Measurements from ENCODE around the gene EFNA4.

Gene EFNA4

DNA sequence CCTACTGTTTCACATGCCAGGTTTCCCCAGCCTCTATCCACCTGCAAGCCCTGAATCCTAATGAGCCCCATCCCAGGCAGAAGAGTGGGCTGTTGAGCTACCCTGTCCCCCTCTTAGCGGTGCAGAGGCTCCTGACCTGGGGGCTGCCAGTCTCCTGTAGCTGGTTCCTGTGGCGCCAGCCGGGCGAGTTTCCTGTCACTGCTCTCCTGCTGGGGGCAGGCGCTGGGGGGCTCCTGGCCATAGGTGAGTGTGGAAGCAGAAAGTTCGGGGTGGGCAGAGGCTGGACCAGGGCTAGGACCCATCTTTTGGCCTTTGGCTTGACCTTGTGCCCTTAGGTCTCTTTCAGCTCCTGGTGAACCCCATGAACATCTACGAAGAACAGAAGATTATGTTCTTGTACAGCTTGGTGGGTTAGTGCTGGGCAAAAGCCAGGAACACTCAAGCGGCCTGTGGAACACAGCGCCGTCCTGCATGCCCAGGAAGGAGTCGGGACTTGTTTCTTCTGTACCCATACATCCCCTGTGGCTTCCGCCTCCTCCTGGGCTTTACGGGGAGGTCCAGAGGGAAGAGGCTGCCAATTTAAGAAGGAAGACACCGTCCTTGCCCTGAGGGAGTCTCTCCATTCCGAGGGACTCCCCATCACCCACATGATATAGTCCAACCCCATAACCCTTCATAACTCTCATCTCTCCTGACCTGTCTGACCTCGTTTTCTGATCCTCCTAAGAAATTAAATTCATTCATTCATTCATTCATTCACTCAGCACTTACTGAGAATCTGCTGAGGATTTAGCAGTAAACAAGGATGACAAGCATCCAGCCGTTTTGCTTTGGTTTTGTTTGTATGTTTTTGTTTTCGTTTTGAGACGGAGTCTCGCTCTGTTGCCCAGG lies 29.0 kb upstream of the EFNA4 start:
- DNase-seq: no peak

DNA sequence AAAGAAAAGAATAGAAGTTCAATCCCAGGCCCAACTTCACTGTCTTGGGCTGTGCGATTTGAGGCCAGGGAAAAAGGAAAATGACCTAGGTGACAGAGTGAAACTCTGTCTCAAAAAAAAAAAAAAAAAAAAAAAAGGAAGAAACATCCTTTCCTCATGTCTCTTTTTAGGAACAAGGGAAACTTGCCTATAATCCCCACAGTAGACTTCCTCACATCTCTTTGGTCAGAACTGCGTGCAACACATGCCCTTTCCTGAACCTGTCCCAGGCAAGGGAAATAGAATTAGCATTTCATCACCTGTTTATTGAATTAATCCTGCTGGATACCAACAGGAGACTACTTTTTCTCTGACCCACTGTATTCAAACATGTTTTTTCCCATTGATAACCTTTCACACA lies 27.6 kb upstream of the EFNA4 start:
- no peak for DNase-seq

DNA sequence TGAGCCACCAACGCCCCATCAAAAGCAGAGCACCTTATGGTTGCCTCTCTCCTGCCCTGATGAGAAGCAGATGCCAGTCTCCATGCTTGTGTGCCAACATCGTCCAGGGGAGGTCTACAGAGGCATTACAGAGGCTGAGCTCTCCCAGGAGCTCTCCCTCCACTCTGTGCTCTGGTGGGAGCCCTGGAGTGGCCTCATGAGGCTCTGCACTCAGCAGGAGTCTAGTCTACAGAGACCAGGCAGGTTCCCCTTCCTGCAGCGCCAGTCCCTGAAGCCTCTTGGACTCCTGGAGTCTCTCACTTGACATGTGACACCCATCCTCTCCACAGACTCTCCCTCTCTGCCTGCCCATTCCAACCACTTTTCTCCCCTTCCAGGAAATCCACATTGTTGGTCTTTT lies 26.5 kb upstream of the EFNA4 start:
- DNase-seq: no peak

DNA sequence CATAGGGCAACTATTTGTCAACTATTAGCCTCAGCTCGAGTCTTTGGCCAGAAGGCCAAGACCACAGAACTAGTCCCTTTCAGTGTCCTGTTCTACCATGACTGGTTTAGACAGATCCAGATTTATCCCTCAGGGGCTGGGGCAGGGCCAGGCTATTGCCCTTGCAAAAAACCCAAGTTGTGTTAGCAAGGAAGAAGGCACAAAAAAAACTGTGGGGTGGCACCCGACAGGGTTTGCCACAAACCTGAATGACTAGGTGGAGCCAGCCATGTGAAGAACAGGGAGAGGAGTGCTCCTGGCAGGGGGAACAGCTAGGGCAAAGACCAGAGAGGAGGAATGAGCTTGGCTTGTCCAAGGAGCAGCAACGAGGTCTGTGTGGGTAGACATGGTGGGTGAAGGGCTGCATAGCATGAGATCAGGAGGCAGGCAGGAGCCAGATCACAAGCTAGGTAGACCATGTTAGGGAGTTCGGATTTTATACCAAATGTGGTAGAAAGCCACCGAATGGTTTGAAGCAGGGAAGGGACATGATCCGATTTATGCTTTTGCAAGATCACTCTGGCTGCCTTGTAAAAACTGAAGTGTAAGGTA lies 25.6 kb upstream of the EFNA4 start:
- no peak for DNase-seq

DNA sequence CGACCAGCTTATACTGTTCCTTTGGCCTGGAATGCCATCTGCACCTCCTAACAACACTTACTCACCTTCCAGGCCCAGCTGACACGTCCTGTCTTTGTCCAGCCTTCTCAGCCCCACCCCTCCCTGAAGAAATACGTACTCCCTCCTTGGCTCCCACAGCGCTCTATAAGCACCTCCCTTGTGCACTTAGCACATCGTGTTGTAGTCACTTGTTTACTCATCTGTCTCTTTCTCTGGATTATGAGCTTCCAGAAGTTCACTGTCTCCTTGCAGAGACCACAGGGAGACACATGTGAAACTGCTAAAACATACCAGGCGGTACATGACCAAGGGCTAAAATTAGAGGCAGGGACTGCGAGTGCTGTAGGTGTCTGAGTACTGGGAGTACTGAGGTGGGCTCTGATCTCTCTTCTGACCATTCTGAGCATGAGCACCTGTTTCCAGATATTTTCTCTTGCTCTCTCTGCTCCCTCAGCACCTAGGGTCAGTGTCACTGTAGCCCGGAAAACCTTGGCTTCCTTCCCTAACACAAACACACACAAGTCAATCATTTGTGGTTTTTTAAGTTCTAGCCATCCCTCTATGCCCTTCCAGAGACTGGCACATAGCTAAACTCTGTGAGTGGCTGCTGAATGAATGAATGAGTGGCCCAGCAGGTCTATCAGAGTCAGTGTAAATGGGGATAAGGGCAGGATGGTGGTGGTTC lies 24.8 kb upstream of the EFNA4 start:
- DNase-seq: no peak

DNA sequence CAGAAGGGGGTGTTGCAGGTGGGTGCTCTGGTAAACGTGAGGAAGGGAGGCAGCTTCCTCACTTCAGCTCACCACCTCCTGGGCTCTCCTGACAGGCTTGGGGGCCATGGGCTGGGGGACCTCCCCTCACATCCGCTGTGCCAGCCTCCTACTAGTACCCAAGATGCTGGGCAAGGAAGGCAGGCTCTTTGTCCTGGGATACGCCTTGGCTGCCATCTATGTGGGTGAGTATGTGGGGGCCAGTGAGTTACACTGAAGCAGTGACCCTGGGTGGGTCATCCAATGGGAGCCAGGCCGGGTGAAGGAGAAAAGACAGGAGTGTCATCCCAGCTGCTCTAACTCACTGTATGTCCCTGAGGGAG lies 24.3 kb upstream of the EFNA4 start:
- DNase-seq: no peak

DNA sequence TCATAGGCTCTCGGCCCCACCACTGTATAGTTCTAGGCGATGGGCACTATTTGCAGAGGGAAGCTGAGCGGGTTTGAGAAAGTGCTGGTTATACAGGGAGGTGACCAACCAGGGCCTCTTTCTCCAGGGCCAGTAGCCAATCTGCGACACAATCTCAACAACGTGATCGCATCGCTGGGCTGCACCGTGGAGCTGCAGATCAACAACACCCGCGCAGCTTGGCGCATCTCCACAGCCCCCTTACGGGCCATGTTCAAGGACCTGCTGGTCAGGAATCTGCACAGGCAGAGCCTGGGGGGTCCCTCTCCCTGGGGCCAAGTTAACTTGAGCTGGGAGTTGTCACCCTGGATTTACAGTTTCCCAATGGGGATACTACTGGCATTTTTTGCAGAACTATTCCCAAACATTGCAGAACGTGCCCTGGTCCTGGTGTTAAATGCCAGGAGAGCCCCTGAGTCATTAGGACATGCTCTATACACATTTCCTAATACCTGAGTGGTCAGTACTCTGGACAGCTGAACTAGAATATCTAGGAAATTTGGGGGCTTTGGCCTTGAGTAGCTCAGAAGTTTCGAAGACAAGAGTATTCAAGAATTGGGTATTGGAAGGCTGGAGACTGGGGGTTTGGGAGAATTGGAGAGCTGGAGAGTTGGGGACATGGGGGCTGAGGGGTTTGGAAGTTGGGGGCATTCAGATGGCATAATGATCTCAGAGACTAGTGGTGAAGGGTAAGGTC lies 23.0 kb upstream of the EFNA4 start:
- no peak for DNase-seq

DNA sequence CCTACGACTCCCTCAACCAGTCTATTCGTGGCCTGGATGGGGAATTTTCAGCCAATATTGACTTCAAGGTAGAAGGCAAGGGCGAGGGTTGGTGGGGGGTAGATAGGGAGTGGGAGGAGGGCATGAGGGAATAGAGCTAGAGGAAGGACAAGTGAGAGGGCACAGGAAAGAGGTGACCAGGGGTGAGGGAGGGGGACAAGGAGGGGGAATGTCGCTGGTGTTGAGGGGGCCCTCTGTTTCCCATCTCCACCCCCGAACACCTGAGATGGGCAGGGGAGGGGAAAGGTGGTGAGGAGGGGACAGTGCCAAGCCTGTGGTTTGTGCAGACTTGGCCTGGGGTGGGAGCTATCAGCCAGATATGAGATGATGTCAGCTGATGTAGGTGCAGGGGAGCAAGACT lies 20.8 kb upstream of the EFNA4 start:
- no peak for DNase-seq

DNA sequence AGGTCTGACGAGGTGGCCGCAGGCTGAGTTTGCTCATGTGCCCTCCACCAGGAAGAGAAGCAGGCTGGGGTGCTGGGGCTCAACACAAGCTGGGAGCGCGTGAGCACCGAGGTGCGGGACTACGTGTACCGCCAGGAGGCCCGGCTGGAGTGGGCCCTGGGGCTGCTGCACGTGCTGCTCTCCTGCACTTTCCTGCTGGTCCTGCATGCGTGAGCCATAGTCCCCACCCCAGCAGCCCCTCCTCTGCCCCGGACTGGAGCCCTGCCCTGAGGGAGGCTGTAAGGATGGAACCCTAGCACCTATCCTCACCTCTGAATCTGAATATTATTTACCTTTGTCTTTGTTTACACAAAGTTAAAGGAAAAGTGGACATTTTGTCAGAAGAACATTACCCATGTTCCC lies 20.2 kb upstream of the EFNA4 start:
- no peak for DNase-seq

DNA sequence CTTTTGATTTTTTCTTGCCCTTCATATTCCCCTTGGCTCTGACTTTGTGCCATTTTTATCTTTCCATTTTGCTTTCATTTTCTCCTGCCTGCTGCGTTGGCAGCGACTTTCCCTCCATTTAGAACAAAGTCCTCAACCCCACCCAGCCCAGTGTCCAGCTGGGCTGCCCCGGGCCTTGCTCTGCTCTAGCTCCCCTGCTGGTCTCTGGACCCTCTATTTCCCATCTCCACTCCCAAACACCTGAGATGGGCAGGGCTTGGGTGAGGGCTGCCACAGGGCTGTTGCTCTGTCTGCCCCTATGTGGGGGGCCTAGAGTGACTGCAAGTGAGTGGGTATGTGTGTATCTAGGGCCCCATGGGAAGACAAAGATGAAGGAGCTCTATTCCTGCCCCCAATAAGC lies 19.7 kb upstream of the EFNA4 start:
- DNase-seq: no peak

DNA sequence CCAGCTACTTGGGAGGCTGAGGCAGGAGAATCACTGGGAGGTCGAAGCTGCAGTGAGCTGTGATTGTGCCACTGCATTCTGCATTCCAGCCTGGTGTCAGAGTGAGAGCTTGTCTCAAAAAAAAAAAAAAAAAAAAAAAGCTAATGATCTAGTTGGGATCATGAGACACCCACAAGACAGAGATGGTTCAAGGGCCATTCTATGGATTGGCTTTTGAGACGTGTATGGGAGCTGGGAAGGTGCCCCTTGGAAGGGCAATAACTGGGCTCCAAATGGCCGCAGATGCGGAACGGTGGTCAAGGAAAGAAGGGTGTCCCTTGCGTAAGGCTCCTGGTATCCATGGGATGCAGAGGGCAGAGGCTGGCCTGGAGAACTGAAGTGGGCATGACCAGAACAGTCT lies 19.2 kb upstream of the EFNA4 start:
- DNase-seq: no peak

DNA sequence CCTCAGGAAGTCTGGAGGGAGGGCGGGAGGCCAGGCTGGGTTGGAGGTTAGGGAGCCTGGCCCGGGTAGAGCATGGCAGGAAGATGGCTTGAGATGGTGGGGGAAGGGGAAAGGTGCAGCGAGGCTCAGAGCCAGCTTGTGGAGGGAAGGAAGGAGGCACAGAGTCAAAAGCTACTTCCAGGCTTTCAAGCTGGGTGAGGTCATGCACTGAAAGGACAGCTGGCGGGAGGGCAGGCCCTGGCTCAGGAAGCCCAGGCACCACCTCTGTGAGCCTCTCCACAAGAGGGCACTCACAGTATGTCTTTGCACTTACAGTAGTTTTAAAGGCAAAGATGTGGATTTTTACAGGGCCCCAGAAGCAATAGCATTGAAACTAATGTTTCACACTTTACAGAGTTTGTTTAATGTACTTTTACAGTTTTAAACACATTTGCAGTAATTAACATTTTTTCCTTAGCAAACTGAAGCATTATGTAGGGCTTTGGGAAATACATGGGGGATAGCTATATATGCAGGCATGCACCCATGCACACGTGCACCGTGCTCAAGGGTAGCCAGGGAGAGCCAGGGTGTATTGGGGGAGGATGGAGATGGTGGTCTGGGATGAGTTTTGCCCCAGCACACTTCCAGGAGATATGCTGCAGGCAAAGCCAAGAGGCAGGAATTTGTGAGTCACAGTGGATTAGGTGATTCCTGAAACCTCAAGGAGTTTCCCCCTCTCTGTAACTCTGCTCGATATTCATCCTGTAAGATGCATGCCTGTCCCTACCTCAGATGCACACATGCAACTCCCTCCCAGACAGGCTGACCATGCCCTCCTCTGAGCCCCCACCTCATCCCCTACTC lies 18.5 kb upstream of the EFNA4 start:
- peak; percentile 73 for DNase-seq

DNA sequence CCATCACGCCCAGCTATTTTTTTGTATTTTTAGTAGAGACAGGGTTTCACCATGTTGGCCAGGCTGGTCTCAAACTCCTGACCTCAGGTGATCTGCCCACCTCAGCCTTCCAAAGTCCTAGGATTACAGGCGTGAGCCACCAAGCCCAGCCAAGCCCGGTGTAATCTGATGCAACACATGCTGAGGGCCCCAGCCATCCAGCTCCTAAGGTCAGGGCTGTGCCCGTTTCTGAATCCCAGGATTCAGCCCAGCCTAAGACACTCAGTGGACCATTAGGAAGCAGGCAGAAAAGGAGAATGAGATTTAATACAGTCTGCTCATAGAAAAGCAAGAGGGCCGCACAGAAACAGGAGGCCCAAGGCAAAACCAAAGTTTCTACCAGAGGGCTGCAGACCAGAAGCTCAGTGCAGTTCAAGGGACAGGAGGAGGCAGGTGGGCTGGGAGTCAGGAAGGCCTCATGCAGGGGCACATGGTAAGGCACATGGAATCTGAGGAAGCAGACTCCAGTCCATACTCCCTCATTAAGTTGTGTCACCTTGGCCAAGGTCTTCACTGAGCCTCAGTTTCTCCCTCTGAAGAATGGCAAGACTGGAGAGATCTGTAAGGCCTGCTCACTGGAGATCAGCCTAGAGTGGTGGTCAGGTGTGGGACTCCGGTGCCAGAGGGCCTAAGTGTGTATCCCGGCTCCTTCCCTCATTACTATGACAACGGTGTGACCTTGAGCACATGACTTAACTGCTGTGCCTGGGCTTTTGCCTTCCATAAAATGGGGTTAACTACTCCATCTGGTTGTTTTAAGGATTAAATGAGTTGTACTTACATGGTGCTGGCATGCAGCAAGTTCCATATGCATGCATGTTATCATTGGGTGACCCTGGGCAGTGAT lies 14.8 kb upstream of the EFNA4 start:
- no peak for DNase-seq

DNA sequence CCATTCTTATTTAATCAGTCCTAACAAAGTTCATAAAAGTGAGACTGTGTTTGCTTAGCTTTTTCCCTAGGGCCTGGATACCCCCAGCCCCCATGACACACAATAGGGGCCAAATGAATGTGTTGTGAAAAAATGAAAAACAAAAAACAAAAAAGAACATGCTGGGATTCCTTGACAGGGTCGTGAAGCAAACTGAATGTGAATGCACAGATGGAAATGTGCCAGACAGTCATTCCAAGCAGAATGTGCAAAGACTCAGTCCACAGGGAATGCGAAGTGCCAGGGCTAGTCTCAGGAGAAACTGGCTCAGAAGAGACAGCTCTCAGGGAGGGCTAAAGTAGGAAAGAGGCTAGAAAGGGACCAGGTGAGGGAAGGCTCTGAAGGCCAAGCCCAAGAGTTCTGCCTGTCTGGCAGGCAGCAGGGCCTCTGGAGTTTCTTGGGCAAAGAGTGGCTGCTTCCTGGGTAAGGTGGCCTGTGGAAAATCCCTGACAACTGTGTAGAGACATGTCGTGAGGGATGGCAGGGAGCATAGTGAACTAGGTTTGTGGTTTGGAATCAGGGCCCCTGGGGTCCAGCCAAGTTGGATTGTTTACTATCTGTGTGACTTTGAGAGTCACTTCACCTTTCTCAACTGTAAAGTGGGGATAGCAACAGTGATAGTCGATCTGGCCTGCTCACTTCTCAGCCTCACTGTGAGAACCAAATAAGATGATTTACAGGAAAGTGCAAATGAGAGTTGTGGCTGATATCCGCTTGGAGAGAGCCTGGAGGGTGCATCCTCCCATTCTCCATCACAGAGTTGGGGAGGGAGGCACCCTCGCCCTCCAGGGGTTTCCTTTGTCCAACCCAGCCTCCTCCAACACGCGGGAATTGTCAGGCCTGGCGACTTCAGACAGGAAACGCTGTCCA lies 13.6 kb upstream of the EFNA4 start:
- no peak for DNase-seq

DNA sequence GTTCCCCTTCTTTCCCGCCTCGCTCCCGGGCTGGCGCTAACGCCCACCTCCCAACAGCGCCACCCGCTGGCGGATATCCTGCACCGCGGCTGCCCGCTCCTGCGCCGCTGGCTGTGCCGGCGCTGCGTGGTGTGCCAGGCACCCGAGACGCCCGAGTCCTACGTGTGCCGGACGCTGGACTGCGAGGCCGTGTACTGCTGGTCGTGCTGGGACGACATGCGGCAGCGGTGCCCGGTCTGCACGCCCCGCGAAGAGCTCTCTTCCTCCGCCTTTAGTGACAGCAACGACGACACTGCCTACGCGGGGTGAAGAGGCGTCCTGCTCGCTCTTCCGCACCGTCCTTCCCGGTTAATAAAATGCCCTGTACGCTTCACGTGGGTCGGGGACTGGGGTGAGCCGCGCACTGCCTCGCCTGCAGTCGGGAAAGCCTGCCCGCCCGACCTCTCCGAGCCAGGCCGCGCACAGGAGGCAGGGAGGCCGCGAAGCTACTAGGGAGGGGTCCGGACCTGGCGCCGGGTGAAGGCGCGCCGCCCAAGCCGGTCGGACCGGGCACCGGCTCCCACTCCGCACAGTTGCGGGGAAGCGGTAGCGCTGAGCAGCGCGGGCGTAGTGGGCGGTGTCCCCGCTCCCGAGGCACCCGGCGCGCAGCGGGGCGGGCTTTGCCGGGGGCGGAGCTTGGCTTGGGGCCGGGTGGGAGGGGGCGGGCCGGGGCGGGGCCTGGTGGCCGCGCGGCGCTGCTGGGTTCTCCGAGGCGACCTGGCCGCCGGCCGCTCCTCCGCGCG lies 12.8 kb upstream of the EFNA4 start, which contains the start of gene ADAM15:
TSS of gene ADAM15 (plus strand) at position 757 of the 782 bp plus-strand sequence. CDS start 71 bp downstream, outside the sequence.
- DNase-seq: peak; percentile 83

DNA sequence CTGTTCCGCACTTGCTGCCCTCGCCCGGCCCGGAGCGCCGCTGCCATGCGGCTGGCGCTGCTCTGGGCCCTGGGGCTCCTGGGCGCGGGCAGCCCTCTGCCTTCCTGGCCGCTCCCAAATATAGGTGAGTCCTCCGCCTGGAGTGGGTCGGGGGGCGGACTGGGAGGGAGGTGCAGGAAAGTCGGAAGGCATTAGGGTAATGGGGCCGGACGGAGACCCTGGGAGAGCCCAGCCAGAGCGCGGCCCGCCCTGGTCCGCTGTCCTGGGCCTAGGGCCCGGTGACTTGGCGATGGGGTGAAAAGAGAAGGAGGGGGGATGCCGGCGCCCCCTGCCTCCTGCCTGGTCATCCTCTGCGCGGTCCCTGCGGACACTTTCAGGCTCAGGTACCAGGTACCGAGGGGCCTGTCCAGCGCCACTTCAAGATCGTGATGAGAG lies 12.2 kb upstream of the EFNA4 start:
- no peak for DNase-seq

DNA sequence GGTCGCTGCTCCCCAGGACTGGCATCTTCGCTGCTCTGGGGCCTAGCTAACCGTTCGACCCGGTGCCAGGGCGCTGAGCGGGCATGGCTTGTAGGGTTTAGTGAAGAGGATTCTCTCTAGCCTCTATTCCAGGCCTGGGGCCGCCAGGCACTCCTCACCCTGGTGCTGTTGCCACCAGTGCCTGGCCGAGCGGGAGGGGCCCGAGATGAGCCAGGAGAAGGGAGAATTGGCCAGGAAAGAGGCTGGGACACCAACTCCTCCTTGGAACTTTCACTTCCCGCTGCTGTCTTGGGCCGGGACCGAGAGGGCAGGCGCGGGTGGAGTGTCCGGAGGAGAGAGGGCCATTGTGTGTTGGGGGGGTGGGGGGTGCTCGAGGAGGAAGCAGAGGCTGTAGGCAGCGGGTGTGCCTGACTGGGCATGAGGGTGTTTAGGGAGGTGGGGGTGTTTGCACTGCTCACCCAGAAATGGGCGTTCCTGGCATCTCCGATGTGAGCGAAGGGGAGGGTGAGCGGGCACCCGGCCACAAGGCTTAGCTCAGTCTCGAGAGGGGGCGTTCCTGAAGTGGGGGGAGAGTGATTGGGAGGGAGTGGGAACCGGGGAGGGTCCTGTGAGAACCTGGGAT lies 11.7 kb upstream of the EFNA4 start:
- peak; percentile 19 for DNase-seq
